ENCODE measurements around the gene PRL.

DNA sequence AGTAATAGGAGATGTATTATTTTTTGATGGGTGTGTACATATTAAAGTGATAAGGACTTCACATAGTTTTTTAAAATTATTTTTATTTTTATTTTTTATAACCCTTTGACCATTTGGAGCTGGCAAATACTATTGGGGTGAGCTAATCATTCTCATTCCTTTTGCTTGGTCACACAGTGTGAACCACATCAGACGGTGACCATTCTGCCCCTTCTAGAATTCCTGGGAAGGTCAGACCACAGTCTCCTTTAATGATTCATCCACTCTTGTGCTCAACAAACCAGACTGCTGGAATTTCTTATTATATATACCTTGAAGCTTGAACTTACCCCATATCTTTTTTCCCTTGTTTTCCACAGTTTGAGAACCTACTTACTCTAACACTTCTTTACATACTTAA, 23.9 kb upstream of the PRL start:
- TF ChIP-seq POLR2AphosphoS5 (IDR thresholded peaks at IDR 0.05) (no peak), CTCF (IDR thresholded peaks at IDR 0.05) (no peak), POLR2A (IDR thresholded peaks at IDR 0.05) (no peak), EP300 (IDR thresholded peaks at IDR 0.05) (no peak)
